ENCODE results near the gene EPG5.

- TF ChIP-seq CTCF (IDR thresholded peaks at IDR 0.05; ENCODE audit: poor library complexity) (no peak), EZH2 (IDR thresholded peaks at IDR 0.05; ENCODE audit: borderline replicate concordance) (no peak), EZH2phosphoT487 (IDR thresholded peaks at IDR 0.05; ENCODE audit: low read depth, severe bottlenecking, unreplicated experiment) (no peak)
These were observed 103.0 kb downstream of the EPG5 start for GRCh38 chr18:45864081-45864480.
